ENCODE results near the gene PDP2.
A peak's percentile ranks its signal among the peaks of the same experiment; 100 is the strongest.
"Not testable (repeated sequence)": the region's sequence is repeated elsewhere in the genome, so short reads cannot be mapped to it uniquely, and the experiment has no call there.

PDP2 gene

GRCh38 chr16:66856184-66856730 is 24.1 kb upstream of the PDP2 start:
- DNase-seq = no peak

GRCh38 chr16:66856801-66857200 is 23.5 kb upstream of the PDP2 start:
- no peak for DNase-seq

- no peak for DNase-seq
Measured at GRCh38 chr16:66857437-66857836, 22.9 kb upstream of the PDP2 start.

- no peak for DNase-seq
Measured at GRCh38 chr16:66858740-66859396, 21.4 kb upstream of the PDP2 start.

- DNase-seq = peak; percentile 43
Measured at GRCh38 chr16:66859397-66860068, 20.8 kb upstream of the PDP2 start.

GRCh38 chr16:66862023-66862520 is 18.2 kb upstream of the PDP2 start:
- no peak for DNase-seq

GRCh38 chr16:66863707-66864106 is 16.6 kb upstream of the PDP2 start:
- DNase-seq = no peak

GRCh38 chr16:66869424-66869823 is 10.9 kb upstream of the PDP2 start:
- no peak for DNase-seq

GRCh38 chr16:66871363-66871762 is 9.0 kb upstream of the PDP2 start:
- not testable (repeated sequence) for DNase-seq

GRCh38 chr16:66871840-66872239 is 8.5 kb upstream of the PDP2 start:
- DNase-seq = no peak

- DNase-seq = no peak
Measured at GRCh38 chr16:66872559-66872942, 7.8 kb upstream of the PDP2 start.

GRCh38 chr16:66872943-66873684 is 7.2 kb upstream of the PDP2 start:
- DNase-seq = peak; percentile 62

GRCh38 chr16:66873685-66874055 is 6.6 kb upstream of the PDP2 start:
- no peak for DNase-seq

GRCh38 chr16:66874079-66874775 is 6.1 kb upstream of the PDP2 start:
- no peak for DNase-seq

GRCh38 chr16:66878067-66878466 is 2.2 kb upstream of the PDP2 start:
- DNase-seq = peak; percentile 25

GRCh38 chr16:66881014-66881417 is 701 bp downstream of the PDP2 start:
- DNase-seq = no peak

- DNase-seq = no peak
Measured at GRCh38 chr16:66881560-66881959, 1.2 kb downstream of the PDP2 start.

GRCh38 chr16:66881964-66882508 is 1.7 kb downstream of the PDP2 start:
- DNase-seq = no peak

GRCh38 chr16:66882702-66883101 is 2.4 kb downstream of the PDP2 start:
- DNase-seq = no peak

GRCh38 chr16:66885491-66885890 is 5.2 kb downstream of the PDP2 start:
- no peak for DNase-seq

- no peak for DNase-seq
Measured at GRCh38 chr16:66886321-66886720, 6.0 kb downstream of the PDP2 start.

GRCh38 chr16:66886914-66887313 is 6.6 kb downstream of the PDP2 start:
- no peak for DNase-seq
